MV-4-11 (cell line): Measurements from ENCODE around the gene ABHD17A.
A peak's percentile ranks its signal among the peaks of the same experiment; 100 is the strongest.

Experiments
- DNase-seq: peaks from one replicate; lab custom pipeline; 2025; lab: John Stamatoyannopoulos, UW

Gene ABHD17A

DNA sequence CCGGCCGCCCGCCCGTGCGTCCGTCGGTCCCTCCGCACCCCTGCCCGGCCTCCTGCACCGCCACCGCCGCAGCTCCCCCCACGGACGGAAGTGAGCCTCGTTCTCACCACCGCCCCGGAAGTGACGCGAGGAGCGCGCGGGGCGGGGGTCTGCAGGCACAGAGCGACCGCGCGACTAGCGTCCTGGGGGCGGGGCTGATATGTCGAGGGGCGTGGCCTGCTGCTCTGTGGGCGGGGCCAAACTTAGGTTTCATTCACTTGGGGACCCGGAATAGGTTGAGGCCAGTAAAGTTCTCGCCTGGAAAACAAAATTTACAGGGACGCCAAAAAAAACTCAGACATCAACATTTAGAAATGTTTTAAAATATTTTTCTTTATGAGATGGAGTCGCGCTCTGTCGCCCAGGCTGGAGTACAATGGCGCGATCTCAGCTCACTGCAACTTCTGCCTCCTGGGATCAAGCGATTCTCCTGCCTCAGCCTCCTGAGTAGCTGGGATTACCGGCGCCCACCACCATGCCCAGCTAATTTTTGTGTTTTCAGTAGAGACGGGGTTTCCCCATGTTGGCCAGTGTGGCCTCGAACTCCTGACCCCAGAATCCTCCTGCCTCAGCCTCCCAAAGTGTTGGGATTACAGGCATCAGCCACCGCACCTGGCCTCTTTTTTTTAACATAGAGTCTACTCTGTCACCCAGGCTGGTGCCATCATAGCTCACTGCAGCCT is at the start of gene ABHD17A:
Gene ABHD17A (minus strand): TSS at position 99 of the 722 bp plus-strand sequence. CDS start 3,930 bp downstream, outside the sequence.
- peak; percentile 97 for DNase-seq

DNA sequence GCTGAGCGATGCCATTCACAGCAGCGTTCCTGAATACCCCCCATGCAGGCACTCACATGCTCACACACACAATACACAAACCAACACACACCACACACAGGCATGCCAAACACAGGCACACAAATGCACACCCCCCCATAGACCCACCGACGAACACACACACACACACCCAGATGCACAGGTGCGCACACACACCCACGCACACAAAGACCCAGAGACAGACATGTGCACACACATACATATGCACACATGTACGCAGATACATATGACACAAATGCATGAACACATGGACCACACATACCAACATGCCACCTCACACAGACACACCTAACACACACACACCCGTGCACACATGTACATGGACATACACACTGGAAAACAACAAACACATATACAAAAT is 48.6 kb upstream of the ABHD17A start:
- no peak for DNase-seq

DNA sequence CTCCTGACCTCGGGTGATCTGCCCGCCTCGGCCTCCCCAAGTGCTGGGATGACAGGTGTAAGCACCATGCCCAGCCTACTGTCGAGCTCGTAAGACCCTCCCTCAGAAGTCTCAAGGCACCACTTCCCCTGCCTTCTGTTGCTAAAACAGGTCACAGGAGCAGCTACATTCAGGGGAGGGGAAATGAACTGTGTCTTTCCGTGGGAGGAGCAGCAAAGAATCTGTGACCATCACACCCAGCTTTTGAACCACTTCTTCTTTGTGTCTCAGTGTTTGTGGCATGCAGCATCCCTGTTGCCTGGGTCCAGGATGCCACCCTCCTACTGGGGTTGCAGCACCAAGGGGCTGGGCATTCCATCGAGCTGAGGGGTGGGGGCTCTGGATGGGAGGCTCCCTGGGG is 47.9 kb upstream of the ABHD17A start:
- peak; percentile 46 for DNase-seq

DNA sequence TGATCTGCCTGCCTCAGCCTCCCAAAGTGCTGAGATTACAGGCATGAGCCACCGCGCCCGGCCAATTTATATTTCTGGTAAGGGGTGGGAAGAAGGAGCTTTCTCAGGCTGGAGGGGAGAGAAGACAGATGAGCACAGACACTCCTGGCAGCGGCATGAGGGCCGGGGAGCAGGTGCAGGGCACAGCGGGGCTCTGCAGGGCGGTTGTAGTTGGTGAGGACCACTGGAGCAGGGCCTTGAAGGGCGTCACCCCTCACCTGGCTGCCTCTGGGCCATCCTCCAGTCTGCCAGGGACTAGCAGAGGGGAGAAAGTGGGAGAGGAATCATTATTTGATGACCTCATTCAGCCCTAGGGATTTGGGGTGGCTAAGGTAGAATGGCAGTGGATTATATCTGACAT is 47.1 kb upstream of the ABHD17A start:
- DNase-seq = no peak

DNA sequence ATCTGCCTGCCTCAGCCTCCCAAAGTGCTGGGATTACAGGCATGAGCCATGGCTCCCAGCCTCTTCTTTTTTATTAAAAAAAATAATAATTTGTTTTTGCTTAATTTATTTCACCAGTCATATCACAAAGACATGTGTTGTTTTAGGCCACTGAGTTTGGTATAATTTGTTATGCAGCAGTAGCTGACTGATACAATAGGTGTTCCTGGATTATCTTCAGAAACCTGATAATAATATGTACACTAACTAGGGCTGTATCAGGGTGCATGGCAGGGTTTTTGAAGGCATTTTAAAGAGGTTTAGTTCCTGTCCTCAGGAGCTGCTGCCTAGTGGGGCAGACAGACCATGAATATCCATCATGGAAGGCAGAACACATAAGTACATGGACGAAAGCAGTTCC is 46.1 kb upstream of the ABHD17A start:
- no peak for DNase-seq

DNA sequence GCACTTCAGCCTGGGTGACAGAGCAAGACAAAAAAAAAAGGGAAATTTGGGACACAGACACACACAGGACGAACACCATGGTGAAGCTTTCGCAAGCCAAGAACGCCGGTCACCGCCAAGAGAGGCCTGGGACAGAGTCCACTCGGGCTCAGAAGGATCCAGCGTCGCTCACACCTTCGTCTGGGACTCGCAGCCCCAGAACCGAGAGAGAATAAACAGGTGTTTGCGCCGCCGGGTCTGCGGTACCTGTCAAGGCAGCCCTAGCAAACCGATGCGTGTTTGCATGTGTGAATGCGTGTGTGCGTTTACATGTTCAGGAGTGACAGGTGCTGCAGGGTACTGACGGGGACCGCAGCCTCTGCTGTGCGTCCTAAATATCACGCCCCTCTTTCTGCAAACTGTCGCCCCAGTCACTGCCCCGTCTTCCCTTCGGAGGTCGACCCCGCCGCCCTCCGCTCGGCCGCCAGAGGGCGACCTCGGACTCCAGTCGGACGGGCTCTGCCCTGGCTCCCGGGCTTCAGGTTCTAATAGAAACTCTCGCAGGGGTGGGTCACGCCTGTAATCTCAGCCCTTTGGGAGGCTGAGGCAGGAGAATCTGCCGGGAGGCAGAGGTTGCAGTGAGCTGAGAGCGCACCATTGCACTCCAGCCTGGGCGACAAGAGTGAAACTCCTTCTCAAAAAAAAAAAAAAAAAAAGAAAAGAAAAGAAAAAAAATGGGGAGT is 43.9 kb upstream of the ABHD17A start:
- DNase-seq = peak; percentile 77

DNA sequence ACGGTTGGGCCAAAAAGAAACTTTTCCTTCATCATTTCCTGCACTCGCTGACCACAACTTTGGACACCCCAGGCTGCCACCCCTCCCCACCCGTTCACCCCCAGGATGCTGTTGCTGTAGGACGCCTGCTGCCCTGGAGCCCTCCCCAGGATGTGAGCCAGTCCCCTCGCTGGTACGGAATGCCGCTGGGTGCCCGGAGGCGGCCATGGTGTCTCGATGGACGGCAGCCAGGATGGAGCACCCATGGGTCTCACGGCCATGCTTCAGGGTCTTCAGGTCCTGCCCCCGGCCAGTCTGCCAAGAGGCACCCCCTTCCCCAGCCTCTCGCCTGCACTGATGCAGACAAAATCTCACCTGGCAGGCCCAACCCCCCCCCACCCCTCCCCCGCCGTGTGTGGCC is 40.2 kb upstream of the ABHD17A start:
- no peak for DNase-seq

DNA sequence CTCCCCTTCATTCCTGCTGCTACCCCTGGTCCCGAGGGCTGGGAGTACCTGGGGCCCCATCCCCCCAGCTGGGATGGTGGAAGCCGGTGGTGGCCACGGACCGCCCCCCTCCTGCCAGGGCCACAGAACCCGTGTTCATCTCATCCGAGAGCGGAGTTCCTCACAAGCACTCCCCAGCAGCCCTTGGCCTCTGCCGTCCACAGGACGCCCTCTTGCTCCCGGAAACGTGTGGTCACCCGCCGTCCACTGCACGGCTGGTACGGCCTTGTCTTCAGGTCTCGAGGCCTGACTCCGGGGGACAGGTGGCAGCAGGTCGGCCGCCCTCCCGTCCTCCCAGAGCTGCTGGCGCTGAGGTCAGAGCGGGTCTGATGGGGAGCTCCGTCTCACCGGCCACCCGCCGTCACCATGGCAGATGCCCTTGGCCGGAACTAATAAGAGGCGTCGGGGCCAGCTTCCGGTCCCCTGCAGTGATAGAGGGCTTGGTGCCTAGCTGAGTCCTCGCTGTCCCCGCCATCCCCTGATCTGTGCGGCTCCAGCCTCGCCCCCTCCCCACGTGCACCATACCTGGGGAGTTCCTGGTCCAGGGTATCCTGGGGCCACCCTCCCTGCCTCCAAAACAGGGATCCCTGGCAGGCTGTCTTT is 39.1 kb upstream of the ABHD17A start:
- no peak for DNase-seq

DNA sequence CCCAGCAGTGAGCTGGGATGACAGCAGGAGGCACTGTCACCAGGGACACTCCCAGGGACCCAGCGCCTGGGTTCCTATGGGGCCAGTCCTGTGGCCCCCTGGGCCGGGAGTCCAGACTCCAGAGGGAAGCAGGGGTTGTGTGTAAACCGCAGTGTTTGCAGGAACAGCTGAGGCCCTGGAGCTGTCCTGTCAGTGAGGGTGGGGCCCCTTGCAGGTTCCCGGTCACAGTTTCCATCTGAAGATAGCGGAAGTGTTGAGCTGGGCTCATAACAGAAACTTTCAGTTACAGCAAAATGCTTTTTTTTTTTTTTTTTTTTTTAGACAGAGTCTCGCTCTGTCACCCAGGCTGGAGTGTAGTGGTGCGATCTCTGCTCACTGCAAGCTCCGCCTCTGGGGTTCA is 38.0 kb upstream of the ABHD17A start:
- peak; percentile 98 for DNase-seq

DNA sequence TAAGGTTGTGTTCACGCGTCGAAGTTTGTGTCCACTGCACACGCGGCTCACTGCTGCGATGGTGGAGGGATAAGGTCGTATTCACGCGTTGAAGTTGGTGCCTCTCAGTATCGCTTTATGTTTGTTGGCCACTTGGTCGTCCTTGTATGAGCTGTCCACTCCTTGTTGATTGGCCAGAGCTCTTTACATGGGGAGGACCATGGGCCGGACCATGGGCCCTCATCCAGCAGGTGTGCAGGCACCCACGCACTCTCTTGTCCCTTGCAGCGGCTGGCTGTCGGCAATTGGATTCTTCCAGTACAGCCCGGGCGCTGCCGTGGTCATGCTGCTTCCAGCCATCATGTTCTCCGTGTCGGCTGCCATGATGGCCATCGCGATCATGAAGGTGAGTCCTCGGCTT is 37.5 kb upstream of the ABHD17A start:
- no peak for DNase-seq

DNA sequence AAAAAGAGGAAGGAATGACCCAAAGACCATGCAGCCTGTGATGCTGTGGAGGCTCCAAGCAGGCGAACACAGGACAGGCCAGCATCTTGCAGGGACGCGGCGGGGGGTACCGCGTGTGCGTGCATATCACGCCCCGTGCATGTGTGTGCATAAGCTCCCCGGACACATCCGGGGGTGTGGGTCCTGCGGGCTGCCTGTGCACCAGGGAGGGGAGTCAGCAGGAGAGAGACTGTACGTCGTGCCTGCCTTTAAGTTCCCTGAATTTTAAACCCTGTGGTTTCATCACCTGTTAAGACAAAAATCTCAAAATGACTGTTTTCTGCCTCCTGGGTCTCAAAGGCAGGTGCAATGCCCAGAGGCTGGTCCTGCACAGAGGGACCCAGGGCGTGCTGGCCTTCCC is 36.5 kb upstream of the ABHD17A start:
- DNase-seq = peak; percentile 23

DNA sequence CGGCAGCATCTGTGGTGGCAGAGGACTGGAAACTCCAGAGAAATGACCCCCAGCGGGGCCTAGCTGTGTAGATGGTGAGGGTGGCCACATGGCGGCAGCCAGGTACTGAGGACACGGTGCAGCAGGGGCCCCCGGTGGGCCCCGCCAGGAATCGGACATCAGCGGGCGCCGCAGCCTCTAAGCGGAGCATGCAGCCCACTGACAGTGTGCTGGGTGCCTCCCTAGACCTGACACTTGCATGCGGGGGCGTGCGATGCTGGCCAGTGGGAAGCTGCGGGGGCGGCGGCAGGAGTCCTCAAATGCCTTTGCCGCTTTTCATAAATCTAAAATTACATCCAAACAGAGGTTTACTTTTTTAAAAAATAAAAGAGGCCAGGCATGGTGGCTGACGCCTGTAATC is 36.0 kb upstream of the ABHD17A start:
- DNase-seq = no peak

DNA sequence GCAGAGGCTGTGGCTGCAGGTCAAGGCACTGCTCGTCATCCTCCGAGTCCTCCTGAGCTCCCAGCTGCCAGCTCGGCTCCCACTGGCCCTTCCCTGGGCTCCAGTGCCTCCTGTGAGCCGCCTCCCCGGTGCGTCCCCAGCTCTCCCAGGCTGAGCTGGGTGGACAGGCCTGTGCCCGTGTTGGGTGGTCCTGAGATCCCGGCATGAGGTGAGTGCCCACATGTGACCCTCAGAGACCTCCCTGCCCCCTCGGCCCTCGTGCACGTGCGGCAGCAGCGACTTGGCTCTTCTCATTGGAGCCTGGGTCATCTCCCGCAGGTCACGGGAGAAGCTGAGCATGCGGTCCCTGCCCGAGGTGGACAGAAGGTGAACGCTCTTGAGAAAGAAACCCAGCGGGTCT is 35.3 kb upstream of the ABHD17A start:
- DNase-seq = no peak

DNA sequence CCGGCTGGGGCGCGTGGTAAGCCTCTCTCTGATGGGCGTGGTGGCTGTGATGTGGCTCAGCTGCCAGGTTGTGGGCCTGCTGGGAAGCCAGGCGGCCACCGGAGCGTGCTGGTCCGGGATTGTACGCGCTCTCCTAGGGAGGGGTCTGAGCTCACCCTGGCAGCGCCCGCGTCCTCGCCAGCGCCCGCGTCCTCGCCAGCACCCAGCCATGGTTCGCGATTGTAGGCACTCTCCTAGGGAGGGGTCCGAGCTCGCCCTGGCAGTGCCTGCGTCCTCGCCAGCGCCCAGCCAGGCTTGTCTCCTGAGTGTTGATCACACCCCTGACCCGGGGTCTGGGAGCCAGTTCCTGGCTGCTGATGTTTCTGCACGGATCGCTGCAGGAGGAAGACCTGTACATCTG is 33.7 kb upstream of the ABHD17A start:
- DNase-seq = no peak

DNA sequence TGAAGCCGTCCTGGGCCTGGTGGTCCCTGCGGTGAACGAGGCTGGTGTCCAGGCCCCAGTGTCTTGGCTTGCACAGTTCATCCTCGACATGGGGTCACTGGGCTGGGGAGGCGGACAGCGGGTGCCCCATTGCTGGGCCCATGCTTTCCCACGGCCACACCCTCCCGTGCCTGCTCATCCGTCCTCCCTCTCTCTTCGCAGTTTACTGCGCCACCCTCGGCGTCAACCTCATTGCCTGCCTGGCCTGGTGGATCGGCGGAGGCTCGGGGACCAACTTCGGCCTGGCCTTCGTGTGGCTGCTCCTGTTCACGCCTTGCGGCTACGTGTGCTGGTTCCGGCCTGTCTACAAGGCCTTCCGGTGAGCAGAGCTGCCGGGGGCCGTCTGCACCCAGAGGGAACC is 32.6 kb upstream of the ABHD17A start:
- DNase-seq = no peak

DNA sequence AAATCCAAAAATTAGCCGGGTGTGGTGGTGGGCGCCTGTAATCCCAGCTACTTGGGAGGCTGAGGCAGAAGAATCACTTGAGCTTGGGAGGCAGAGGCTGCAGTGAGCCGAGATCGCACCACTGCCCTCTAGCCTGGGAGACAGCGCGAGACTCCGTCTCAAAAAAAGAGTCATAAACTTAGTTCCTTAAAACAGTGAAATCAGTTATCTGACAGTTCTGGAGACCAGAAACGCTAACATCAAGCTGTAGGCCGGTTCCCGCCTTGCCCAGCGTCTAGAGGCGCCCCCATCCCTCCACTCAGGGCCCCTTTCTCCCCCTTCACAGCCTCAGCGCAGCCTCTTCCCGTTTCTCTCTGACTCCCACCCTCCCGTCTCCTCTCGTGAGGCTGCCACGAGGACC is 31.9 kb upstream of the ABHD17A start:
- peak; percentile 87 for DNase-seq

DNA sequence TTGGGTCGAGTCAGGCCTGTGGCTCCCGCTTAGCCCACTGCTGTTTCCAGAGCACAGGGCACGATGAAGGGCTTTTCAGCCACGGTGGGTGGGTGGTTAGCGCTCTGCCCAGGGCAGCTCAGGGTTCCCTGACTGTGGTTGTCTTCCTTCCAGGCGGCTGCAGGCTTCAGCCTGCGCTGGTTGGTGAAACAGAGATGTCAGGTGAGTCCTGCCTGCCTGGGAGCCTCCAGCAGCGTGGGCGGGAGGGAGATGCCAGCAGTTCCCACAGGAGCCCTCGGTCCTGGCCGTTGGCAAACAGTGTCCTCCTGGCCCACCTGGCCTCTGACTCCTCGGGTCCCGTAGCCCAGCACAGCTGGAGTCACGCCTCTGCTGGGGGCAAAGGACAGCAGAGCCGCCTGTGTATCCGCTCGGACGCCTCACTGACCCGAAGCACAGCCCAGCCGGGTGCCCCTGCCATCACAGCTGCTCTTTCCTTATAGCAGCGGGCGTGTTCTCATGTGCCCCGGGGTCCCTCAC is 29.6 kb upstream of the ABHD17A start:
- DNase-seq = no peak

DNA sequence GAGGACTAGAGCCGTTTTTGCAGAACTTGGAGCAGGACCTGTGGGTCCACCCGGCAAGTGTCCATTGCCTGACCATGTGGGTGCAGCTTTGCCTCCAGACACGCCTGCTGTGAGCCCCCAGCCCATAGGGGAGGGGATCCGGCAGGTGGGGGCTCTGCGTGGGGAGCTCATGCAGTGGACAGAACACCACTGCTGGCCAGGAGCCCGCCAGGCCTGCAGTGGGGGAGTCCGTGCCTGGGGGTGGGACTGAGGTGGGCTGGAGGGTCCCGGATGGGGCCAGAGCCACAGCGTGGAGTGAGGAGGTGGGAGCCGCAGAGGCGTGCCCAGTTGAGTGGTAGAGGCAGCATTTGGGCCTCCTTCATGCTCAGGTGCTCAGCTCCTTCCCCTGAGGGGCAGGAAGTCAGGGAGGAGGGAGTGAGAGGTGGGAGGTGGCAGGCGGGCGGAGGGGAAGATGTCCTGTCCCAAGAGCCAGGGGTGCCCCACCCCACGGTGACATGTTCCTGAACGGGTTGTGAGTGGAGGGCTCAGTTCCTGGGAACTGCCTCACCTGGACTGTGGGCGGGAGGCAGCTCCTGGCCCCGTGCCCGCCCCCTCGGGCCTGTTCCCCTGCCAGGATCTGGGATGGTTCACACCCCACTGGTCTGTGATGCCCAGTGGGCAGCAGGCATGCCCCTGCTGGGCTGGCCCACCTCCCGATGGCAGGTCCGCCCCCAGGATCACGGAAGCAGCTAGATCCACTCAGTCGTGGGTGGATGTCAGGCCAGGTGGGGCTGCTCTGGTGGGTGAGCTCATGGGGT is 28.7 kb upstream of the ABHD17A start:
- no peak for DNase-seq

DNA sequence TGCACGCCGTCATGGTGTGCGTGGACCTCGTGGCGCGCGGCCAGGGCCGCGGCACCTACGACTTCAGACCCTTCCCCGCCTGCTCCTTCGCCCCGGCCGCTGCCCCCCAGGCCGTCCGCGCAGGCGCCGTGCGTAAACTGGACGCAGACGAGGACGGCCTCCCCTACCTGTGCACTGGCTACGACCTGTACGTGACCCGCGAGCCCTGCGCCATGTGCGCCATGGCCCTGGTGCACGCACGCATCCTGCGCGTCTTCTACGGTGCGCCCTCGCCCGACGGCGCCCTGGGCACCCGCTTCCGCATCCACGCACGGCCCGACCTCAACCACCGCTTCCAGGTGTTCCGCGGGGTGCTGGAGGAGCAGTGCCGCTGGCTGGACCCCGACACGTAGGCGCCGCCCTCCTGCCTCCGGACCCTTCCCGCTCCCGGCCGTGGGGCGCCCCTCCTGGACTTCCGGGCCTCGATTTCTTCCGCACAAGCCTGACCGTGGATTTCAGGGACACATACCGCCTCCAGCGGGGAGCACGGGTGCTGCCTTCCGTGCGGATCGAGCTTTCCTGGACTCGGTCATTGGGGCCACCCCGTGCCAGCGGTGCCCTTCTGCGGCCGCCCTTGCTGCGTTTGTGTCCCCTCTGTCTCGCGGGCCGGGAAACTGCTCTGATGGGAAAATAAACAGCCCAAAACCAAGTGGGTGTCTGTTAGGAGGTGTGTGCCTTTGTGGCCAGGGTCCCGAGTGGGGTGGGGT is 27.6 kb upstream of the ABHD17A start:
- no peak for DNase-seq

DNA sequence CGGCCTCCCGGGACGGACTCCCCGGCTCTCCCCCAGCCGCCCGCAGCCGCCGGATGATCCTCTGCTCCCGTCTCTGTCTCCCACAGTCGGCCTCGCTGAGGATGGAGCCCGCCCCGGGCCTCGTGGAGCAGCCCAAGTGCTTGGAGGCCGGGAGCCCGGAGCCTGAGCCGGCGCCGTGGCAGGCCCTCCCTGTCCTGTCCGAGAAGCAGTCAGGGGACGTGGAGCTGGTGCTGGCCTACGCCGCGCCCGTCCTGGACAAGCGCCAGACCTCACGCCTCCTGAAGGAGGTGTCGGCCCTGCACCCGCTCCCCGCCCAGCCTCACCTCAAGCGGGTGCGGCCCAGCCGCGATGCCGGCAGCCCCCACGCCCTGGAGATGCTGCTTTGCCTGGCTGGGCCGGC is 26.7 kb upstream of the ABHD17A start:
- no peak for DNase-seq

DNA sequence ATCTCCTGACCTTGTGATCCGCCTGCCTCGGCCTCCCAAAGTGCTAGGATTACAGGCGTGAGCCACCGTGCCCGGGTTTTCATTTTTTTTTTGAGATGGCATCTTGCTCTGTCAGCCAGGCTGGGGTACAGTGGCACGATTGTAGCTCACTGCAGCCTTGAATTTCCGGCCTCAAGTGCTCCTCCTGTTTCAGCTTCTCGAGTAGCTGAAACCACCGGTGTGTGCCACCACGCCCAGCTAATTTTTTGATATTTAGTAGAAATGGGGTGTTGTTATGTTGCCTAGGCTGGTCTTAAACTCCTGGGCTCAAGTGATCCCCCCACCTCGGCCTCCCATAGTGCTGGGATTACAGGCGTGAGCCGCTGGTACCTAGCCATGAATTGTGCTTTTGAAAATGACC is 25.8 kb upstream of the ABHD17A start:
- DNase-seq = no peak
